NOMO-1 treated with DMSO at 0.1 percent for 48 hours (cell line): ENCODE data around the gene UNC79.

ENCODE experiments used
- DNase-seq: peaks from one replicate; lab custom pipeline; 2025; ENCODE audit not compliant: unreplicated experiment; lab: John Stamatoyannopoulos, UW

UNC79 gene

GRCh38 chr14:93723001-93723400 lies 292.3 kb downstream of the UNC79 start:
- no peak for DNase-seq

GRCh38 chr14:93725002-93725582 lies 294.4 kb downstream of the UNC79 start:
- no peak for DNase-seq

DNA sequence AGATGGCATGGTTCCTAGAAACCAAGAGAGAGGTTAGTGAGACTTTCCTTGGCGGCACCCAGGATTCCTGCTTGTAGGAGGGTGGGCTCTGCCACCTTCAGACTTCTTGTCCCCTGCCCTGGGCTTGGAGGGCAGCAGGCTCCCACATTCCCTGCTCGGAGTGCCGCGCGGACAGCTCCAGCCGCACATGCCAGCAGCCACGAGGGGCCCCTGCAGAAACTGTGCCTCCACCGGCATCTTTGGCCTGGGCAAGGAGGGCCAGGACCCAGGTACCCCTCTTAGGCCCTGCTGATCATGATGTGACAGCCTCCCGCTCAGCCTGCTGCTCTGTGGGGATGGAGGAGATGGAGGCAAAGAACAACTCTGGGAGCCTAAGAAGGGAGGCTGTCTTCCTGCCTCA lies 295.3 kb downstream of the UNC79 start:
- no peak for DNase-seq

GRCh38 chr14:93727039-93727740 lies 296.5 kb downstream of the UNC79 start:
- DNase-seq = no peak

DNA sequence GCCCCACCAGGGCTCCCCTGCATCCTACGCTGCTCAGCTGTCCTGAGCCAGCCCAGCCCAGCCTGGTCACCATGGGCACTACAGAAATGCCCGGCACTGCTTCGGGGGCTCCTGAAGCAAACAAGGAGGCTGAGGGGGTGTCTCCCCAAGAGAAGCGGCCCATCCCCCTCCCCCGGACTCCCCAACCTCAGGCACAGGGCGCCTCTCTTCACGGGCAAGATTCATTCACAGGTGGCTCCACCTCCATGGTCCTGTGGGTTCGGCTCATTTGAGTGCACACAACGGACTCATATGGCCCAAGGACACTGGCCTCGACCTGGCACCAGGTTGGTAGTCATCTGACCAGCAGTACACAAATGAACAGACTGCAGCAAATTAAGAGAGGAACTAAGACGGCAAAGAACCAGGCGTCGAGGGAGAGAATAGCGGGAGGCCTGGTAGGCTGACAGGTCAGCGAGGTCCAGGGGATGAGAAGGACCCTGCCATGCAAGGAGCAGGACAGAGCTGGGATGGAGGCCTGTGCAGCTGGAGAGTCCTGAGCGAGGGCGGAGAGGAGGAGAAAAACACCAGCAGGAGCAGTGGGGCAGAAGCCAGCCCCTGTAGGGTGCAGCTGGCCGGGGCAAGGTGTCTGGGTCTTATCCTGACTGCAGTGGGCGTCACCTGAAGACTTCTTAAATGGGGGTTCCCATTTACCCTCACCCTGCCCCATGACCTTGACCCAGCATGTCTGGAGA lies 297.3 kb downstream of the UNC79 start:
- no peak for DNase-seq

DNA sequence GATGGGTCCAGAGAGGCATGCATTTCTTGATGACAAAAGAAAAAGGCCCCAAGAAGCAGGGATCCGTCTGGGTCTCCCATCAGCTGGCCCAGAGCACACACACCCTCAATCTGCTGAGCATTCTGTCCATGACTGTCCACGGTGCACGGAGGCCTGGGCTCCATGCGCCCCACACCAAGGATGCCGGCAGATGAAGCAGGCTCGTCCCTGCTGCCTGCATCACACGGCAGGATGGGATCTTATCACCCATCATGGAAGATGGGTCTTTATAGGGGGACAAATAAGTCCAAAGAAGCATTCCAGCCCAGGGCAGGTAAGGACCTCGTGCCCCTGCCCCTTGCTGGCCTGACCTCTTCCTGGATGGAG lies 297.9 kb downstream of the UNC79 start:
- DNase-seq = no peak

DNA sequence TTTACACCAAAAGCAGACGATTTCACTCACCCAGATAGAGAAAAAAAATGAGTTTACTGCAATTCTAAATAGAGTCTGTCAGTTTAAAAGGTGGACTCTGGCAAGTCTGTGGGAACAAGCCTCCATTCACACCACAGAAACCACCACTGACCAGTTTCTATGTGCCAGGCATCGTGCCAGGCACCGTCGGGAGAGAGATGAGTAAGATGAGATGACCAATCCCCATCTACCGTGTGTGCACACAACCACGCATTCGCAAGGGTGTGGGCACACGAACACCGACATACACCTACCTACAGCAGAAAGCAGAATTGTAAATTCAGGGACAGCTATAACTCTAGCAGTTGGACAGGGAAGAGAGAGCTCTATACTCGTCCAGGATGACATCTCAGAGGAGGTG lies 299.3 kb downstream of the UNC79 start:
- DNase-seq = no peak

DNA sequence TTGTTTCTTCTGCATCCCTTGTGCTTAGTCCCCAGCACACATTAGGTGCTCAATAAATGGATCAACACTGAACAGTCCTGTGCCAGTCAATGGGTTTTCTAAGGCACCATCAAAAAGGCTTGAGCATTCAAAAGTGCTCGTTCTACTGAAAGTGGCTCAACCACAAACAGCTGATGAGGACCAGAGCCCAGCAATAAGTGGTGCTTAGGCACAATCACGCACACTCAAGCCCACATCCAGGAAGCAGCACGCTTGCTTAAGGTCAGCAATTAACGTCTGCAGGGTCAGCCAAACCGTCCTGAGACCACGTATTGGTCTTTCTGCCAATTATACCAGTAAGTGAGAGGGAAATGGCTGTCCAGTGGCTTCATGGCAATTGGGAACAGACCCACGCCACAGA lies 301.0 kb downstream of the UNC79 start:
- DNase-seq = peak; percentile 13

DNA sequence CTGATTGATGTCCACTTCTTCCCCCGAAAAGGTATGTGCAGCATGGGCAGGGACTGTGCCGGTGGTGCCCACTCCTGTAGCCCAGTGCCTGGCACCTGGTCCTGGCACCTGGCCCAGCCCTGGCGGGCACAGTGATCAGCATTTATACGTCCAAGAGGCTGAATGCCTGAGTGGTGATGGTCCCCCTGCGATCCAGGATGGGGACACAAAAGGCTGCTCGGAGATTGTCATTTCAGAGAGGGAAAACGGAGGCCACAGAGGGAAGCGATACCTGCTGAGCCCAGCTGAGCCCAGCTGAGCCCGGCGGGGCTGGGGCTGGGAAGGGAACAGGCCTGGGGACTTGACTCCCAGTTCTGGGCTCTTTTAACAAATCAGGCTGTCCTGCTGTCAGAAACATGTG lies 301.8 kb downstream of the UNC79 start:
- DNase-seq = no peak

GRCh38 chr14:93733231-93733630 lies 302.5 kb downstream of the UNC79 start:
- DNase-seq = no peak

GRCh38 chr14:93733631-93734030 lies 302.9 kb downstream of the UNC79 start:
- no peak for DNase-seq

DNA sequence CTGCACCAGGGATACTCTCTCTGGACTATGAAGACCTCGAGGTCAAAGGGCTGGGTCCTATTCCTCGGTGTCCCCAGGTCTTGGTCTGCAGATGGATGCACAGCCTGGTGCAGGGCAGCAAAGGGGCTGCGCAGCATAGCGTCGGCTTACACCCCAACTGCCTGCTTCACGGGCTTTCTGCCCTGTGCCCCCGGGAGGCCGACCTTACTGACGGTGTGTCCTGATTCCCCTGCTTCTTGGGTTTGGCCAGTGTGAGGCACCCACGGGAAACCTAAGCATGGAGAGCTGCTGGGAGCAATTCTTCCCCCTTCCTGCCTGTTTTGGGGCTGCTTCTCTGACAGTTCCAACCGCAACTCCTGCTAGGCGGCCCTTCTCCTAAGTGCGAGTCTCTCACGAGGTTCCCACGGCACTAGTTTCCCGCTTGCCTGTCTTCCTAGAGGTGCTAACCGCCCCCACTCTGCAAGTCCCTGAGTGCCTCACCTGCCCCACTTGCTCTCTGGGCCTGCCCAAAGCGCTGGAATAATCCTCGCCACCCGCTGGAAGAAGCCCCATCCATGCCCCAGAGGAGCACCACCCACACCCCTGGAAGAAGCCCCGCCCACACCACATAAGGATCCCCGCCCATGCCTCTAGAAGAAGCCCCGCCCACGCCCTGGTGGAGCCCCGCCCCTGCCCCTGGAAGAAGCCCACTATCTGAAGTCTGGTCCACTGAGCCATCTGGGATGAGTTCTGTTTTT lies 303.5 kb downstream of the UNC79 start:
- DNase-seq = no peak

DNA sequence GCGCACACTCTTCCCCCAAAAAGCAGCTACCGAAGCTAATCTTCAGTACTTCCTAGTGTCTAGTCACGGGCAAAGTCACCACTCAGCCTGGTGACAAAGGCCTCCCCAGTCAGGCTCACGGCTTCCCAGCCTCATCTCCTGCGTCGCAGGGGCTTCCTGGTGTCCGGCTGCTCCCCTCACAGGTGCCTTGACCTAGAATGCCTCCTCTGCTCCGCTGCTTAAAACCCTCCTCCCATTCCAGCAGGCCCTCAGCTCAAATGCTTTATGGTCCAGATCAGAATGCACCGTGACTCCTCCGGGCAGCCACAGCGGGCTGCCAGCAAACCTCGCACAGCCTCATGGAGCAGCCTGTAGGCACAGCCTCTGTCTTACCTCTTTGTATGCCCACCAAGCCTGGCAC lies 304.5 kb downstream of the UNC79 start:
- no peak for DNase-seq

DNA sequence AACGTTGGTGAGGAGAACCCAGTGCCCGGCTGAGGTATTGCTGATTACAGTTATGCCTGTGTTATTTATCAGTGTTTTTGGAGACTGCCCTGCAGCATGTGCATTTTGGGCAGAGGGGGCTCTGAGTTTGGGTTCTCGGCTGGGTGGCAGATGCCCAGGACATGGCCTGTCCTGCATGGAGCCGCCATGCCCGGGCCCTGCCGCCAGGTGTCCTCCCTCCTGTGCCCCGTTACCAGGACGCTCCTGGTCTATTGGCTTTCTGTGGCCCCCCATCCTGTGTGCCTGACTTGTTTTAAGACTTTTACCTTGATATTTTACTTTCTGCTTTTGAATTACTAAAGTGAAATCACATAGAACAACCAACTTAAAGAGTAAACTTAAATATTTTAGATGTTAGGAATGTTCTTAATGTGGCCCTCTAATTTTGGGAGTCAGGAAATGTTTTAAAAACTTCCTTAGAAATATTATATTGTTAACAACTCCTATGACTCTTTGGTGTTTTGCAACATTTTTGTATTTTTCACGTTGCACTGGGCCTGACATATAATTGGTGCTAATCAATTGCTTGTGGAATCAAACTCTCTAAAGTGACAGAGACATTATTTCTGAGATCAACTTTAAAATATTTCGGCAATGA lies 305.8 kb downstream of the UNC79 start:
- DNase-seq = no peak

GRCh38 chr14:93737634-93738033 lies 306.9 kb downstream of the UNC79 start:
- no peak for DNase-seq

- DNase-seq = no peak
These were observed 311.0 kb downstream of the UNC79 start for GRCh38 chr14:93741556-93742230.

DNA sequence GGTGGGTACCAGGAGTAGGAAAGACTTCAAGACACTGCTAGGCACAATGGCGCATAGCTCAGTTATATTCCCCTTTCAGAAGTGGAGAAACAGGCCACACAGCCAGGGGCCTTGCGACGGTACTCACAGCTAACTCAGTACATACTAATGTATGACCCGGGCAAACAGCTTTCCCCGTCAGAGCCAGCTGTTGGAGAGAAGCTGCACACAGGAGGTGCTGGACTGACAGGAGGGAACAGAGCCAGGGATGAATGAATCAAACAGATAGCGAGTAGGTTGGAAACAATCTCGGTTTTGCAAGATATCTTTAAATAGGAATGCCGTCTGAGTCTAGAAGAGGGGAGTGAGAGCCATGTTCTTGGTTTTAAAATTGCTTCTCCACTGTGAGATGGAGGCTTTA lies 312.0 kb downstream of the UNC79 start:
- DNase-seq = no peak

GRCh38 chr14:93743270-93744060 lies 312.7 kb downstream of the UNC79 start:
- no peak for DNase-seq

DNA sequence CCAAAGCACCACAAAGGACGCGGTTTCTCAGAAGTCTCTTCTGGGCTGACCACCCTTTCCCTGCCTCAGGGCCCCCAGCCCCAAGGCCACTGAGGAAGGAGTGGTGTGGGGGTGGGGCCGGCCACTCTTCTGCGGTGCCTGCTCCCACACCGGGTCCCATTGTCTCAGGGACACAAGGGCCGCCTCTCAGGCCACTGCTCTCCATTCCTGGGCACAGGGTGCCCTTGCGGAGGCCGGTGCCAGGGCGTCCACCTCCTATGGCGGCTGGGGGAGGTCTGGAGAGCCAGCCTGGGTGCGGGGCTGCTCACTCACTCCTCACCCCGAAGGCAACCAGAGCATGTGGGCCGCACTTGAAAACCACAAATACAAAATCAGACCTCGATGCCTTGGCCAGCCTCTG lies 313.4 kb downstream of the UNC79 start:
- no peak for DNase-seq

GRCh38 chr14:93744876-93745275 lies 314.1 kb downstream of the UNC79 start:
- DNase-seq = no peak
